Neural cell (in vitro differentiated cells): ENCODE results near the gene PFDN5. TPM values are rescaled to one million over a fixed set of nuclear protein-coding genes. Genes with fewer than 3 reads are reported as not detected.

Experiments used
- H2AFZ ChIP-seq: fragments of 200-600, 300-800 bp; sonication (generic), shearing (Covaris generic); 2 replicates; pipeline ENCODE4 v1.6.0; 2014; ENCODE audit warnings: low read depth, mild to moderate bottlenecking, antibody characterized with exemption, low read length, moderate library complexity
- H3F3A ChIP-seq: fragments of 200-600 bp; shearing (Covaris generic); 2 replicates; pipeline ENCODE4 v1.6.1; 2016; ENCODE audit warnings: mild to moderate bottlenecking, moderate library complexity, mixed read lengths, antibody characterized with exemption, low read length; ENCODE audit not compliant: insufficient read depth, poor library complexity, severe bottlenecking
- H3K27ac ChIP-seq: fragments of 200-600, 300-800 bp; sonication (generic), shearing (Covaris generic); 2 replicates; pipeline ENCODE4 v1.5.1; 2014; ENCODE audit warnings: mild to moderate bottlenecking, low read length, moderate library complexity
- H3K27me3 ChIP-seq: fragments of 300-800, 200-600 bp; sonication (generic), shearing (Covaris generic); 2 replicates; pipeline ENCODE4 v1.6.0; 2014; ENCODE audit warnings: mild to moderate bottlenecking, low read depth, low read length, moderate library complexity; ENCODE audit not compliant: insufficient read depth
- H3K36me3 ChIP-seq: fragments of 300-800, 200-600 bp; sonication (generic), shearing (Covaris generic); 2 replicates; pipeline ENCODE4 v1.5.1; 2014; ENCODE audit warnings: mild to moderate bottlenecking, antibody characterized with exemption, low read length, moderate library complexity; ENCODE audit not compliant: insufficient read depth
- H3K4me2 ChIP-seq: fragments of 300-800, 200-600 bp; sonication (generic), shearing (Covaris generic); 2 replicates; pipeline ENCODE4 v1.6.0; 2014; ENCODE audit warnings: mild to moderate bottlenecking, low read length
- H3K4me3 ChIP-seq: fragments of 300-800, 200-600 bp; sonication (generic), shearing (Covaris generic); 2 replicates; pipeline ENCODE4 v1.5.1; 2014; ENCODE audit warnings: mild to moderate bottlenecking, low read length, moderate library complexity
- H3K79me2 ChIP-seq: fragments of 200-600 bp; shearing (Covaris generic); replicated peaks from 2 replicates; pipeline ENCODE4 v1.6.0; 2014; ENCODE audit warnings: mild to moderate bottlenecking, low read length, moderate library complexity; ENCODE audit not compliant: insufficient read depth
- H3K9ac ChIP-seq: fragments of 300-800, 200-600 bp; sonication (generic), shearing (Covaris generic); 2 replicates; pipeline ENCODE4 v1.6.1; 2016; ENCODE audit warnings: mild to moderate bottlenecking, low read length, mixed read lengths
- H3K9me2 ChIP-seq: fragments of 200-600 bp; shearing (Covaris generic); 2 replicates; pipeline ENCODE4 v1.6.1; 2016; ENCODE audit warnings: mild to moderate bottlenecking, low read length, mixed read lengths; ENCODE audit not compliant: insufficient read depth
- H3K9me3 ChIP-seq: fragments of 200-600, 300-800 bp; sonication (generic), shearing (Covaris generic); 2 replicates; pipeline ENCODE4 v1.6.1; 2016; ENCODE audit warnings: mild to moderate bottlenecking, mixed run types, low read length, moderate library complexity, mixed read lengths
- H4K20me1 ChIP-seq: fragments of 200-600 bp; shearing (Covaris generic); 2 replicates; pipeline ENCODE4 v1.6.1; 2016; ENCODE audit warnings: mild to moderate bottlenecking, mixed run types; ENCODE audit not compliant: insufficient read depth
- CTCF ChIP-seq: fragments of 450-650 bp; IDR thresholded peaks from 2 replicates; pipeline ENCODE4 v1.5.1; 2014; ENCODE audit warnings: antibody characterized with exemption, mild to moderate bottlenecking, moderate library complexity; ENCODE audit not compliant: poor library complexity, severe bottlenecking
- EP300 ChIP-seq: fragments of 450-650 bp; conservative IDR thresholded peaks from 2 replicates; pipeline ENCODE4 v1.6.1; 2014; ENCODE audit warnings: antibody characterized with exemption, mild to moderate bottlenecking, moderate library complexity; ENCODE audit not compliant: poor library complexity, severe bottlenecking
- EZH2 ChIP-seq: fragments of 200-600, 300-800 bp; shearing (Covaris generic), sonication (generic); IDR thresholded peaks from 2 replicates; pipeline ENCODE4 v1.6.1; 2014; ENCODE audit warnings: antibody characterized with exemption, low read length, borderline replicate concordance, mild to moderate bottlenecking; ENCODE audit not compliant: insufficient read depth, poor library complexity, severe bottlenecking
- MXI1 ChIP-seq: fragments of 450-650 bp; conservative IDR thresholded peaks from 2 replicates; pipeline ENCODE4 v1.6.1; 2014; ENCODE audit warnings: antibody characterized with exemption, mild to moderate bottlenecking; ENCODE audit not compliant: poor library complexity, severe bottlenecking
- POLR2AphosphoS5 ChIP-seq: IDR thresholded peaks from 2 replicates; pipeline ENCODE4 v1.6.1; 2012
- SMC3 ChIP-seq: fragments of 450-650 bp; conservative IDR thresholded peaks from 2 replicates; pipeline ENCODE4 v1.6.1; 2014; ENCODE audit warnings: antibody characterized with exemption, mild to moderate bottlenecking, moderate library complexity; ENCODE audit not compliant: poor library complexity
- TAF1 ChIP-seq: IDR thresholded peaks from 2 replicates; pipeline ENCODE4 v1.6.1; 2012; ENCODE audit warnings: low read depth
- polyA plus RNA-seq: library from polyadenylated mRNA; depleted of rRNA; stranded (reverse); fragments of >200 nt; gene quantifications from 2 replicates; pipeline ENCODE4 v1.2.3, GENCODE V29; 2014
- TF ChIP-seq, protein P1 (sequence below): IDR thresholded peaks from 2 replicates; pipeline ENCODE4 v1.6.1; 2012; ENCODE audit warnings: borderline replicate concordance

PFDN5 gene
- polyA plus RNA-seq, 1 donor from 2014 or later = 1,383 TPM

DNA sequence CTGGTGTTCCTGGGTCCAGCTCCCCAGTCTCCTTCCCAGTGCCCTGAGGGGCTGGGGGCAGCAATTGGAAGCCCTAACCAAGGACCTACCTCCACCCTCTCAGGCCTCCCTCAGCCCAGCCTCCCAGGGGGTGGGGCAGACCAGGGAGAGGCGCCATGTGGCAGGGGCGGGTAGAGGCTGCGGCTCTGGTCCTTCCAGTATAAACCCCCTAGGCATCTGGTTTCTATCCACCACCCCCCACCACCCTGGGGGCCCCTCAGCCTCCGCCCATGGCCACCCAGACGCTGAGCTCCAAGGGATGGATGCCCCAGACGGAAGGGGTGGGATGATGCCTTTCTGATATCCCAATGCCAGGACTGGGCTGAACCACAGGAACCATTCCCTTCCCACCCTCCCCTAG, 43.6 kb downstream of the PFDN5 start:
- H3F3A ChIP-seq = no peaks in the 10 kb centered on the region
- H3K36me3 ChIP-seq = no peaks in the 10 kb centered on the region
- TF ChIP-seq MXI1 = no peak
- no peaks in the 10 kb centered on the region for H3K27me3 ChIP-seq
- H3K9ac ChIP-seq = no peak overlapping the region
- H4K20me1 ChIP-seq = no peaks in the 10 kb centered on the region
- H3K4me2 ChIP-seq = no peak overlapping the region
- no peaks in the 10 kb centered on the region for H3K9me3 ChIP-seq
- no peaks in the 10 kb centered on the region for H3K9me2 ChIP-seq
- H3K79me2 ChIP-seq = no peaks in the 10 kb centered on the region
- H3K4me3 ChIP-seq = no peak overlapping the region
- no peak overlapping the region for H3K27ac ChIP-seq
- no peak overlapping the region for H2AFZ ChIP-seq

DNA sequence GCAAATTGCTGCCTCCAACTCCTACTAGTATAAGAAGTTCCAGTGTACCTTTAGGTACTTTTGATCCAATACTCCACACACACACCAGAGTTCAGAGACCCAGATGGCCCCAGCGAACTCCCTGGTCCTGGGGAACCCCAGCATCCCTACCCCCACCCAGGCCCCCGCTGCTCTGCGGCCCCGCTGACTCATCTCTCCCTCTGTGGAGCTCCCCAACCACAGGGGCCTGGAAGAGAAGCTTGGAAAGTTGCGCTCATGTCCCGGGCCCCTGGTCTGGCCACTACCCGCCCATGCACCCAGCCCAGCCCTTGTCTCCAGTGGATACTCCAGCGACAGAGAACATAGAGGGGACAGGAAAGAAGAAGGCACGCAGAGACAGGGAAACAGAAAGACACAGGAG, 45.1 kb downstream of the PFDN5 start:
- no peaks in the 10 kb centered on the region for H3K9me3 ChIP-seq
- no peaks in the 10 kb centered on the region for H3K36me3 ChIP-seq
- no peak overlapping the region for H3K27ac ChIP-seq
- no peaks in the 10 kb centered on the region for H4K20me1 ChIP-seq
- no peak overlapping the region for H2AFZ ChIP-seq
- H3F3A ChIP-seq = no peaks in the 10 kb centered on the region
- no peaks in the 10 kb centered on the region for H3K9me2 ChIP-seq
- TF ChIP-seq EP300 = no peak
- no peak for TF ChIP-seq TAF1
- H3K79me2 ChIP-seq = no peaks in the 10 kb centered on the region
- no peak overlapping the region for H3K4me3 ChIP-seq
- H3K27me3 ChIP-seq = no peaks in the 10 kb centered on the region
- H3K4me2 ChIP-seq = no peak overlapping the region
- H3K9ac ChIP-seq = no peak overlapping the region

DNA sequence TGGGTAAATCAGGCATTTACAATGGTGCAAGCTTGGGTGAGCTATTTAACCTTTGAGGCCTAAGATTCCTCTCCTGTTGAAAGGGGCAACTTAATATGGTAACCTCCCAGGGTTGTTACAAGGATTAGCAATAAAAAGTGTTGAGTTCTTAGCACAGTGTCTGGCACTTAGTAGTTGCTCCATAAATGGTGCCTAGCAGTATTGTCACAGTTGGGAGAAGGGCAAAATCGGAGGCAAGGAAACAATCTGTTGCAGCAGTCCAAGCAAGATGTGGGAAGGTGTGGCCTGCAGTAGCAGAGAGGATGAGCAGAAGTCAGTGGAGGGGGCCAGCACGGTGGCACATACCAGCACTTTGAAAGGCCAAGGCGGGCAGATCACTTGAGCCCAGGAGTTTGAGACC, 48.1 kb downstream of the PFDN5 start:
- H2AFZ ChIP-seq = no peak overlapping the region
- no peaks in the 10 kb centered on the region for H3K9me2 ChIP-seq
- H4K20me1 ChIP-seq = no peaks in the 10 kb centered on the region
- H3K27me3 ChIP-seq = no peaks in the 10 kb centered on the region
- no peak overlapping the region for H3K4me3 ChIP-seq
- no peak overlapping the region for H3K4me2 ChIP-seq
- H3F3A ChIP-seq = no peaks in the 10 kb centered on the region
- no peaks in the 10 kb centered on the region for H3K36me3 ChIP-seq
- no peaks in the 10 kb centered on the region for H3K79me2 ChIP-seq
- H3K27ac ChIP-seq = no peak overlapping the region
- H3K9ac ChIP-seq = no peak overlapping the region
- no peaks in the 10 kb centered on the region for H3K9me3 ChIP-seq
- TF ChIP-seq EZH2 = no peak
- no peak for TF ChIP-seq SMC3
- TF ChIP-seq EP300 = no peak
- TF ChIP-seq POLR2AphosphoS5 = no peak

GRCh38 chr12:53343969-53344368, 48.6 kb downstream of the PFDN5 start:
- Histone ChIP-seq H3K4me3 (peak overlapping the region; percentile 80), H3K36me3 (no peaks in the 10 kb centered on the region), H3K27me3 (no peaks in the 10 kb centered on the region), H3F3A (no peaks in the 10 kb centered on the region), H3K79me2 (no peaks in the 10 kb centered on the region), H4K20me1 (no peaks in the 10 kb centered on the region), H3K9me3 (no peaks in the 10 kb centered on the region), H3K4me2 (no peak overlapping the region), H3K9ac (peak overlapping the region; percentile 82), H3K9me2 (no peaks in the 10 kb centered on the region), H3K27ac (no peak overlapping the region), H2AFZ (no peak overlapping the region)
- TF ChIP-seq CTCF (no peak), SMC3 (no peak), MXI1 (no peak), TAF1 (no peak)
- TF ChIP-seq, protein P1, sequence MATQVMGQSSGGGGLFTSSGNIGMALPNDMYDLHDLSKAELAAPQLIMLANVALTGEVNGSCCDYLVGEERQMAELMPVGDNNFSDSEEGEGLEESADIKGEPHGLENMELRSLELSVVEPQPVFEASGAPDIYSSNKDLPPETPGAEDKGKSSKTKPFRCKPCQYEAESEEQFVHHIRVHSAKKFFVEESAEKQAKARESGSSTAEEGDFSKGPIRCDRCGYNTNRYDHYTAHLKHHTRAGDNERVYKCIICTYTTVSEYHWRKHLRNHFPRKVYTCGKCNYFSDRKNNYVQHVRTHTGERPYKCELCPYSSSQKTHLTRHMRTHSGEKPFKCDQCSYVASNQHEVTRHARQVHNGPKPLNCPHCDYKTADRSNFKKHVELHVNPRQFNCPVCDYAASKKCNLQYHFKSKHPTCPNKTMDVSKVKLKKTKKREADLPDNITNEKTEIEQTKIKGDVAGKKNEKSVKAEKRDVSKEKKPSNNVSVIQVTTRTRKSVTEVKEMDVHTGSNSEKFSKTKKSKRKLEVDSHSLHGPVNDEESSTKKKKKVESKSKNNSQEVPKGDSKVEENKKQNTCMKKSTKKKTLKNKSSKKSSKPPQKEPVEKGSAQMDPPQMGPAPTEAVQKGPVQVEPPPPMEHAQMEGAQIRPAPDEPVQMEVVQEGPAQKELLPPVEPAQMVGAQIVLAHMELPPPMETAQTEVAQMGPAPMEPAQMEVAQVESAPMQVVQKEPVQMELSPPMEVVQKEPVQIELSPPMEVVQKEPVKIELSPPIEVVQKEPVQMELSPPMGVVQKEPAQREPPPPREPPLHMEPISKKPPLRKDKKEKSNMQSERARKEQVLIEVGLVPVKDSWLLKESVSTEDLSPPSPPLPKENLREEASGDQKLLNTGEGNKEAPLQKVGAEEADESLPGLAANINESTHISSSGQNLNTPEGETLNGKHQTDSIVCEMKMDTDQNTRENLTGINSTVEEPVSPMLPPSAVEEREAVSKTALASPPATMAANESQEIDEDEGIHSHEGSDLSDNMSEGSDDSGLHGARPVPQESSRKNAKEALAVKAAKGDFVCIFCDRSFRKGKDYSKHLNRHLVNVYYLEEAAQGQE = no peak
